OCI-LY7 (cell line): ENCODE data around the gene YARS1.

Source experiments
- CTCF ChIP-seq: fragments of 200-600 bp; sonication (generic); conservative IDR thresholded peaks from 2 replicates; pipeline ENCODE4 v1.5.1; 2014; ENCODE audit warnings: mild to moderate bottlenecking, antibody characterized with exemption, low read length, moderate library complexity, mixed read lengths
- EZH2phosphoT487 ChIP-seq: fragments of 200-600 bp; sonication (generic); IDR thresholded peaks from 2 replicates; pipeline ENCODE4 v1.6.1; 2018; ENCODE audit warnings: low read depth, borderline replicate concordance, mild to moderate bottlenecking, mixed run types, antibody characterized with exemption, low read length, moderate library complexity, mixed read lengths

- no peak for TF ChIP-seq CTCF
- no peak for TF ChIP-seq EZH2phosphoT487
These were observed 3.0 kb downstream of the YARS1 start for GRCh38 chr1:32813941-32814739.
